Heart left ventricle (tissue), 16 donors: Measurements from ENCODE around the gene SLX4IP. TPM values are rescaled to one million over a fixed set of nuclear protein-coding genes. Genes with fewer than 3 reads are reported as not detected.

Source experiments
- ATAC-seq, 4 donors: fragments of 200-7000 bp; cut with Tn5 transposase; one replicate each; pipeline ENCODE4 v1.9.1; 2020 to 2022; ENCODE audit warnings: moderate library complexity in 4 of 4, mild to moderate bottlenecking in 3 of 4, moderate number of reproducible peaks in 1 of 4
- DNase-seq, 5 donors: peaks; one replicate each; pipeline ENCODE4 v3.0.0-alpha.2; 2020
- H3K27ac ChIP-seq, 12 donors: fragments of 200-600 bp; sonication (generic) in 4 of 12; one replicate each; pipeline versions ENCODE4 v1.5.0 to v1.8.0; 2016 to 2022; ENCODE audit warnings: mild to moderate bottlenecking in 2 of 12
- H3K27me3 ChIP-seq, 9 donors: fragments of 200-600 bp; sonication (generic) in 2 of 9; one replicate each; pipeline versions ENCODE4 v1.5.1 to v1.8.0; 2016 to 2022; ENCODE audit warnings: mild to moderate bottlenecking in 3 of 9
- H3K36me3 ChIP-seq, 9 donors: fragments of 200-600 bp; sonication (generic) in 2 of 9; one replicate each; pipeline versions ENCODE4 v1.5.0 to v1.8.0; 2018 to 2022; ENCODE audit warnings: mild to moderate bottlenecking in 2 of 9
- H3K4me1 ChIP-seq, 12 donors: fragments of 200-600 bp; sonication (generic) in 4 of 12; one replicate each; pipeline versions ENCODE4 v1.5.0 to v1.8.0; 2016 to 2022; ENCODE audit warnings: mild to moderate bottlenecking in 3 of 12
- H3K4me3 ChIP-seq, 12 donors: fragments of 200-600 bp; sonication (generic) in 4 of 12; one replicate each; pipeline versions ENCODE4 v1.5.0 to v1.8.0; 2017 to 2022; ENCODE audit warnings: mild to moderate bottlenecking in 9 of 12, moderate library complexity in 4 of 12
- H3K9me3 ChIP-seq, 12 donors: fragments of 200-600 bp; sonication (generic) in 4 of 12; one replicate each; pipeline versions ENCODE4 v1.5.0 to v1.8.0; 2016 to 2022; ENCODE audit warnings: mild to moderate bottlenecking in 1 of 12
- POLR2A ChIP-seq, 2 donors: fragments of 450-650 bp; IDR thresholded peaks; one replicate each; pipeline ENCODE4 v1.6.1; 2017; ENCODE audit warnings: antibody characterized with exemption in 2 of 2, mild to moderate bottlenecking in 2 of 2, moderate library complexity in 2 of 2
- WGBS, 4 donors: extraction: QIAGEN DNeasy Blood & Tissue Kit in 2 of 4; methylation state at CpG; one replicate each; pipeline versions ENCODE4 v1.1.5 to v1.1.7; 2013 to 2018; 5-methylcytosine and 5-hydroxymethylcytosine counted together
- intact Hi-C, 10 donors: fragments of 100-400 bp; cut with DNase I; formaldehyde crosslinking; loops; one replicate each; pipeline versions ENCODE4 v1.11.1 to v1.14.2; 2022
- polyA plus RNA-seq, 2 donors: library from polyadenylated mRNA; stranded (reverse); fragments of 200-250 nt; gene quantifications; one replicate each; pipeline ENCODE4 v1.2.3, GENCODE V29; 2013
- total RNA-seq, 9 donors: library from RNA; depleted of rRNA in 2 of 9; stranded (reverse); fragments of >200 nt in 2 of 9; fragmentation: NEBNext Ultra II Directional in 3 of 9; extraction: Animal tissue kit (Norgen Biotek cat#: 25700) in 3 of 9; gene quantifications; one replicate each; pipeline versions ENCODE4 v1.1.0 to v1.2.4, GENCODE V29; 2016 to 2023
- TF ChIP-seq, protein P1 (sequence below), 12 donors: fragments of 200-600 bp; sonication (generic) in 4 of 12; IDR thresholded peaks; one replicate each; pipeline versions ENCODE4 v1.5.0 to v1.8.0; 2018 to 2022; ENCODE audit warnings: antibody characterized with exemption in 12 of 12, mild to moderate bottlenecking in 5 of 12
- donor health status: ischemic (EF 13 %, LVEDD 7.1; RV severe dilation, severe dysfunction).
- donor health status: healthy with polysubstance abuse.
- donor health status: DM: no; HTN: yes; CAD: no.
- donor health status: DM: no; HTN: no; CAD: no.
- donor health status: ischemic (EF 25% LVEDD 6.9; RV normal size, moderate dysfunction).
- donor health status: ischemic (EF 25% LVEDD 5.7; RV mildly dilated, moderate dysfunction).
- donor health status: healthy.
- donor health status: DM: yes; HTN: yes; CAD: no.
- donor health status: ischemic (EF 35%, LVEDD 5.7; RV mildly dilated, moderate dysfunction).
- donor health status: nonischemic (EF 11% LVEDD 7.7; RV severe dilation, severe dysfunction).
- donor health status: DM: yes; HTN: yes; CAD: no.
- donor health status: PGD.
- donor health status: ischemic (EF 29% LVEDD 5.4; RV normal size, mild dysfunction).
- donor health status: nonischemic (EF 23%, LVEDD 6.1; RV moderate dilation, normal function).

The SLX4IP gene
- total and polyA plus RNA-seq, 11 donors: 1.1 to 4.3 (median 2.4) TPM

DNA sequence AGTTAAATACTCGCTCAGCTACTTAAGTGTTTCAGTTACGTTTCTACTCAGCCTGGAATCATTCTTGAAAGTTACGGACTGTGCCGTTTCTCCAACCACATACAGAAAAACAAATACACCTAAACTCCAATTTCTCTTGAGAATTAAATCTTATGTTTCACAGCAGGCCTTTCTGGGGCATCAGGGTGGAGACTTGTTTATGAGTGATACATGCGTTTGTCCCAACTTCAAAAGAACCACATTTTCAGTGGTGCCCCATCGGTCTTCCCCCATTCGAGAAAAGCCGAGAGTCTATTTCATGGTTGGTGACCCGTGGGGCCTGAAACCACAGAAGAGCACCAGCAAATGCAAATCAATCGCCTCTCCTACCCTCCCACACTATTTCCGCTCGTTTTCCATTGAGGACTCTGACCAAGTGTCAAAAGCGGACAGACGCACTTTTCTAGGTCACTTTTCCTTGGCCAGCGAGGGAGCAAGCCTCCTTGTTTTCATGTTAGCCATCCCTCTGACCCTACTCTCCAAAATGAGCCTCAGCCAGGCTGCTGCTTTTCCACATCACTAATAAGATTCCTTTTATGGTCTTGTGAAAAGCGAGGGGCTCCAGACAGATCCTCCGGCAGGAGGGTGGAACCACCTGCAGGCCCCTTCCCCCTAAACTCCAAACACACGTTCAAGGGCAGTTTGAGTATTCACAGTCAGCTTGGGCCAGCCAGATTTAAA, 235.6 kb downstream of the SLX4IP start:
- Histone ChIP-seq H3K36me3 (peaks cover 0 to 48% (median 19%) of the 10 kb centered on the region in 9 donors), H3K4me3 (peak overlapping the region; percentile 73 to 98 (median 91)), H3K27me3 (no peaks in the 10 kb centered on the region), H3K27ac (peak overlapping the region; percentile 91 to 99 (median 98)), H3K9me3 (no peaks in the 10 kb centered on the region), H3K4me1 (peaks cover 7 to 62% (median 46%) of the 10 kb centered on the region in 12 donors)
- ATAC-seq (no peak), DNase-seq (peak in 2 of 5 donors; percentile 48 to 51)
- TF ChIP-seq, protein P1, sequence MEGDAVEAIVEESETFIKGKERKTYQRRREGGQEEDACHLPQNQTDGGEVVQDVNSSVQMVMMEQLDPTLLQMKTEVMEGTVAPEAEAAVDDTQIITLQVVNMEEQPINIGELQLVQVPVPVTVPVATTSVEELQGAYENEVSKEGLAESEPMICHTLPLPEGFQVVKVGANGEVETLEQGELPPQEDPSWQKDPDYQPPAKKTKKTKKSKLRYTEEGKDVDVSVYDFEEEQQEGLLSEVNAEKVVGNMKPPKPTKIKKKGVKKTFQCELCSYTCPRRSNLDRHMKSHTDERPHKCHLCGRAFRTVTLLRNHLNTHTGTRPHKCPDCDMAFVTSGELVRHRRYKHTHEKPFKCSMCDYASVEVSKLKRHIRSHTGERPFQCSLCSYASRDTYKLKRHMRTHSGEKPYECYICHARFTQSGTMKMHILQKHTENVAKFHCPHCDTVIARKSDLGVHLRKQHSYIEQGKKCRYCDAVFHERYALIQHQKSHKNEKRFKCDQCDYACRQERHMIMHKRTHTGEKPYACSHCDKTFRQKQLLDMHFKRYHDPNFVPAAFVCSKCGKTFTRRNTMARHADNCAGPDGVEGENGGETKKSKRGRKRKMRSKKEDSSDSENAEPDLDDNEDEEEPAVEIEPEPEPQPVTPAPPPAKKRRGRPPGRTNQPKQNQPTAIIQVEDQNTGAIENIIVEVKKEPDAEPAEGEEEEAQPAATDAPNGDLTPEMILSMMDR (IDR thresholded peaks at IDR 0.05): no peak
- TF ChIP-seq POLR2A (IDR thresholded peaks at IDR 0.05): no peak
- intact Hi-C loops: loop anchor here (2.0 to 10.0 kb wide), 24 partner anchors 58 to 874 kb away; no protein-coding TSS in a partner anchor
- 36 to 52% (median 44%) methylated on average over 18 of the region's 18 CpGs for WGBS, 4 donors

DNA sequence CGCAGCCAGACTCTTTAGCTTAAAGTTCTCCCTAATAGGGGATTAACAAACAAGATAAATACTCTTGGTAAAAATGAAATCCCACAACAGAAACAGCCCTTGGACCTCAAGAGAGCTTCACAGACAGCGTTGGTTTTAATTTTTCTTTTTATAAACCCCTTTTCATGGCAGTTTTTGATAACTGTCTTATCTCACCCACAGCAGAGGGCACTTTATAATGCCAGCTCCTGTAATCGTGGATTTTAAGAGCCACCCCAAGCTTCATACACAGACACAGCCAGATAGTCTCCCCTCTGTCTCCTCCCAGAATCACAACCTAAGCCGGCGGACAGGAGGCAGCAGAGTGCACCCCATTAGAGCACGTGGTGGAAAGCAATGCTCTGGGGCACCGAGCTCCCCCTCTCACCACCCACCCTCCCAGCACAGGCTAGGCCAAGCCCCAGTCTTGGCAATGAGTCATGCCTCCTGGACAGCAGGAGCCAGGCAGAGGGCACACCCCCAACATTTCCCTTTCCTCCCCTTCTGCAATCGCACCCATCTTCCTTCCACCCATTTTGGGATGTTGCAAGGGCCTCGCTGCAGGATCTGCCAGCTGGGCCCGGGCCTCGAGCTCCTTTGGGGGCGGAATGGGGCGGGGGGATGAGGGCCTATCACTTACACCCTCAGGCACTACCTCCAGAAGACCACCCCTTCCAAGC, 236.3 kb downstream of the SLX4IP start:
- 11 to 23% (median 16%) methylated on average over 10 to 13 of the region's 13 CpGs for WGBS, 4 donors
- peak overlapping the region; percentile 91 to 99 (median 98) for H3K27ac ChIP-seq
- peaks cover 0 to 41% (median 17%) of the 10 kb centered on the region in 9 donors for H3K36me3 ChIP-seq
- peak overlapping the region; percentile 73 to 98 (median 91) for H3K4me3 ChIP-seq
- ATAC-seq (peak; percentile 44 to 64 (median 52)), DNase-seq (peak in 4 of 5 donors; percentile 74 to 90 (median 84))
- H3K4me1 ChIP-seq: peaks cover under 1 to 55% (median 39%) of the 10 kb centered on the region in 12 donors
- TF ChIP-seq POLR2A (IDR thresholded peaks at IDR 0.05): no peak
- TF ChIP-seq, protein P1 (IDR thresholded peaks at IDR 0.05): peak; percentile 24 to 73 (median 50)
- intact Hi-C loops: loop anchor here (2.0 to 10.0 kb wide), 24 partner anchors 59 to 873 kb away; no protein-coding TSS in a partner anchor
- H3K9me3 ChIP-seq: no peaks in the 10 kb centered on the region
- no peaks in the 10 kb centered on the region for H3K27me3 ChIP-seq

DNA sequence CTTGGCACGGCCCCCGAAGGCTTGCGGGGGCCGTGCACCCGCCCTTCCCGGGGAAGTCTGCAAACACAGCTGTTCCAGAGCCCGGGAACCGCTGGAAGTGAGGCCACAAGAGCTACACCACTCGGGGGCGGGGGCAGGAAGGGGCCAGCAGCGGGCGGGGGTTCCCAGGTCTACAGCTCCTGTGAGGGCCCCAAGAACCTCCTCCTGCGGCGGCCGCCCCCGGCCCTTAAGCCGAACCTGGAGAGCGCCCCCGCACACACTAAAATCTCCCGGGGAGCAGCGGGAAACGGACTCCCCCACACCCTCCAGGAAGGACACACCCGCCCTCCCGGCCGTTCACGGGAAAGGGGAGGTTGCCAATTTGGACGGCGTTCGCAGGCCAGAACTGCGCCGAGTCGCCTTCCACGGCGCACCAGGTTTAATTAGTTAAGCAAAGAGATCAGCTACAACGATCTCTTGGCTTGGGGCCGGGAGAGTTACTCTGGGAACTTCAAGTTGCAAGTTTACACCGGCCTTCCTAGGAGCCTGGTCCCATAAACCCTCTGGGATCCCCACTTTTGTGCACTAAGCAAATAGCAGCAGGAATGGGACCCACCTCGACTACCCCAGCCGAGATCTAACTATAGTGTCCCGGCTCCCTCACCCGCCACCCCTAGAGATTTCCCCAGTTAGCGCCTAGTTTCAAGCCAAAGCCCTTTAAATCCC, 237.0 kb downstream of the SLX4IP start:
- peak; percentile 81 to 89 (median 86) for DNase-seq
- intact Hi-C loops: loop anchor here (2.0 to 10.0 kb wide), 25 partner anchors 19 to 873 kb away; no protein-coding TSS in a partner anchor

More for the DNA sequence above, 237.0 kb downstream of the SLX4IP start:
- peak; percentile 32 to 68 (median 41) for ATAC-seq
- Histone ChIP-seq H3K4me3 (peak overlapping the region; percentile 73 to 98 (median 91)), H3K27me3 (no peaks in the 10 kb centered on the region), H3K36me3 (peaks cover 0 to 34% (median 15%) of the 10 kb centered on the region in 9 donors), H3K4me1 (peaks cover 0 to 48% (median 32%) of the 10 kb centered on the region in 12 donors), H3K27ac (peak overlapping the region; percentile 91 to 99 (median 98)), H3K9me3 (no peaks in the 10 kb centered on the region)
- WGBS, 4 donors: 6 to 17% (median 8%) methylated on average over 13 to 42 of the region's 42 CpGs
- peak in 1 of 2 donors; percentile 19 for TF ChIP-seq POLR2A (IDR thresholded peaks at IDR 0.05)
- TF ChIP-seq, protein P1 (IDR thresholded peaks at IDR 0.05): no peak
